Kidney (tissue), 14 donors: Measurements from ENCODE around the gene LZTS3. TPM values are rescaled to one million over a fixed set of nuclear protein-coding genes. Genes with fewer than 3 reads are reported as not detected.

ENCODE experiments used
- DNase-seq, 5 donors: peaks; one replicate each; pipeline ENCODE4 v3.0.0-alpha.2; 2013 to 2020
- FAIRE-seq: peaks from 2 replicates; lab custom pipeline; 2012; peaks lifted over from hg19 to GRCh38; lab: Jason Lieb, UNC
- H3K27ac ChIP-seq, 2 donors: one replicate each; pipeline ENCODE4 v1.7.0; 2013; ENCODE audit warnings: low read depth in 2 of 2, low read length in 2 of 2, inconsistent platforms in 1 of 2
- H3K27me3 ChIP-seq: one replicate; pipeline ENCODE4 v1.7.1; 2013; ENCODE audit warnings: low read length, inconsistent platforms; ENCODE audit not compliant: control insufficient read depth, insufficient read depth
- H3K36me3 ChIP-seq, 3 donors: one replicate each; pipeline versions ENCODE4 v1.7.0 to v1.7.1; 2013; ENCODE audit warnings: low read length in 3 of 3, control low read depth in 1 of 3, inconsistent platforms in 1 of 3; ENCODE audit not compliant: insufficient read depth in 3 of 3, control insufficient read depth in 2 of 3
- H3K4me1 ChIP-seq, 3 donors: one replicate each; pipeline versions ENCODE4 v1.7.0 to v1.7.1; 2013; ENCODE audit warnings: low read length in 3 of 3, inconsistent platforms in 1 of 3, low read depth in 1 of 3; ENCODE audit not compliant: control insufficient read depth in 2 of 3, insufficient read depth in 2 of 3
- H3K4me3 ChIP-seq, 3 donors: one replicate each; pipeline versions ENCODE4 v1.7.0 to v1.8.1; 2013; ENCODE audit warnings: low read length in 3 of 3, control low read depth in 1 of 3, inconsistent platforms in 1 of 3
- H3K9ac ChIP-seq, 3 donors: one replicate each; pipeline versions ENCODE4 v1.7.0 to v1.7.1; 2013; ENCODE audit warnings: low read length in 3 of 3, control low read depth in 1 of 3, inconsistent platforms in 1 of 3
- H3K9me3 ChIP-seq, 3 donors: one replicate each; pipeline versions ENCODE4 v1.7.0 to v1.7.1; 2013; ENCODE audit warnings: low read length in 3 of 3, control low read depth in 1 of 3, inconsistent platforms in 1 of 3; ENCODE audit not compliant: control insufficient read depth in 2 of 3, insufficient read depth in 1 of 3
- CTCF ChIP-seq: IDR thresholded peaks from 3 replicates; pipeline ENCODE4 v1.5.1; 2012; ENCODE audit warnings: mild to moderate bottlenecking, moderate library complexity, borderline replicate concordance; ENCODE audit not compliant: insufficient read depth; ENCODE audit errors: extremely low read depth
- intact Hi-C: fragments of 100-400 bp; cut with DNase I; formaldehyde crosslinking; loops from one replicate; pipeline ENCODE4 v1.11.1; 2022
- polyA plus RNA-seq: library from polyadenylated mRNA; stranded (reverse); fragments of 350-450 nt; fragmentation: Illumina TruSeq; extraction: RNeasy Lipid Tissue Mini Kit (QIAGEN cat#74804); gene quantifications from one replicate; pipeline ENCODE4 v1.2.3, GENCODE V29; 2014; ENCODE audit warnings: low read depth, low replicate concordance; ENCODE audit not compliant: insufficient read depth
- total RNA-seq: library from RNA; stranded (reverse); fragmentation: NEBNext Ultra II Directional; extraction: Animal tissue kit (Norgen Biotek cat#: 25700); gene quantifications from one replicate; pipeline ENCODE4 v1.2.1, GENCODE V29; 2021
- donor health status: control.
- donor health status: control.
- donor health status: control.
- donor health status: control.
- donor health status: control.
- donor health status: DM: yes; HTN: yes; CAD: no.
- donor health status: Normal renal cell carcinoma (clear cell type).

Gene LZTS3
- total and polyA plus RNA-seq, 2 donors from 2014 or later = 20.0 to 23.0 TPM

- Histone ChIP-seq H3K9me3 (no peaks in the 10 kb centered on the region), H3K27me3 (peaks cover under 1% of the 10 kb centered on the region), H3K9ac (peak overlapping the region in 2 of 3 donors; percentile 4 to 32), H3K36me3 (no peaks in the 10 kb centered on the region), H3K4me1 (peaks cover 0 to 22% (median 14%) of the 10 kb centered on the region in 3 donors), H3K27ac (peak overlapping the region; percentile 49 to 63), H3K4me3 (peak overlapping the region in 1 of 3 donors; percentile 43)
- FAIRE-seq (no peak), DNase-seq (no peak)
- intact Hi-C loops = no loop called here
- TF ChIP-seq CTCF = no peak
Observed at GRCh38 chr20:3168829-3169590, 4.3 kb downstream of the LZTS3 start.

- Histone ChIP-seq H3K27ac (peak overlapping the region; percentile 51 to 63), H3K27me3 (no peaks in the 10 kb centered on the region), H3K4me3 (peak overlapping the region in 1 of 3 donors; percentile 43), H3K4me1 (peaks cover 0 to 27% (median 18%) of the 10 kb centered on the region in 3 donors), H3K9ac (peak overlapping the region in 2 of 3 donors; percentile 4 to 32), H3K9me3 (no peaks in the 10 kb centered on the region), H3K36me3 (no peaks in the 10 kb centered on the region)
- peak; percentile 68 to 87 (median 79) for DNase-seq
- FAIRE-seq = no peak
- no peak for TF ChIP-seq CTCF
- intact Hi-C loops = no loop called here
Observed at GRCh38 chr20:3168079-3168828, 5.1 kb downstream of the LZTS3 start.

- H3K9ac ChIP-seq = peak overlapping the region in 1 of 3 donors; percentile 51
- H3K27ac ChIP-seq = peak overlapping the region in 1 of 2 donors; percentile 51
- no peak for TF ChIP-seq CTCF
- DNase-seq (no peak), FAIRE-seq (no peak)
- intact Hi-C loops = no loop called here
- no peaks in the 10 kb centered on the region for H3K27me3 ChIP-seq
- peak overlapping the region in 1 of 3 donors; percentile 43 for H3K4me3 ChIP-seq
- H3K4me1 ChIP-seq = peaks cover 0 to 32% (median 24%) of the 10 kb centered on the region in 3 donors
- no peaks in the 10 kb centered on the region for H3K36me3 ChIP-seq
- H3K9me3 ChIP-seq = no peaks in the 10 kb centered on the region
Observed at GRCh38 chr20:3167738-3168078, 5.6 kb downstream of the LZTS3 start.
